Upper lobe of right lung (tissue), 1 donor: ENCODE measurements around the gene LENG1. TPM values are rescaled to one million over a fixed set of nuclear protein-coding genes. Genes with fewer than 3 reads are reported as not detected.

Source experiments
- ATAC-seq: fragments of 200-7000 bp; cut with Tn5 transposase; one replicate; pipeline ENCODE4 v1.9.1; 2020; ENCODE audit warnings: mild to moderate bottlenecking, moderate library complexity
- DNase-seq: peaks from one replicate; pipeline ENCODE4 v3.0.0-alpha.2; 2020
- H3K27ac ChIP-seq: fragments of 200-600 bp; one replicate; pipeline ENCODE4 v1.8.0; 2022
- H3K27me3 ChIP-seq: fragments of 200-600 bp; one replicate; pipeline ENCODE4 v1.8.0; 2022; ENCODE audit warnings: mild to moderate bottlenecking
- H3K36me3 ChIP-seq: fragments of 200-600 bp; one replicate; pipeline ENCODE4 v1.8.0; 2022
- H3K4me1 ChIP-seq: fragments of 200-600 bp; one replicate; pipeline ENCODE4 v1.8.0; 2022
- H3K4me3 ChIP-seq: fragments of 200-600 bp; one replicate; pipeline ENCODE4 v1.8.0; 2022; ENCODE audit warnings: mild to moderate bottlenecking
- H3K9me3 ChIP-seq: fragments of 200-600 bp; one replicate; pipeline ENCODE4 v1.8.0; 2022
- intact Hi-C: fragments of 100-400 bp; cut with DNase I; formaldehyde crosslinking; loops from one replicate; pipeline ENCODE4 v1.11.0; 2022
- total RNA-seq: library from RNA; stranded (reverse); fragmentation: NEBNext Ultra II Directional; extraction: Animal tissue kit (Norgen Biotek cat#: 25700); gene quantifications from one replicate; pipeline ENCODE4 v1.2.1, GENCODE V29; 2021
- TF ChIP-seq, protein P1 (sequence below): fragments of 200-600 bp; IDR thresholded peaks from one replicate; pipeline ENCODE4 v1.8.0; 2022; ENCODE audit warnings: antibody characterized with exemption
- donor health status: DM: no; HTN: yes; CAD: no; lungs with severe emphysema.

The LENG1 gene
- total RNA-seq, 1 donor from 2014 or later, result 9.2 TPM

DNA sequence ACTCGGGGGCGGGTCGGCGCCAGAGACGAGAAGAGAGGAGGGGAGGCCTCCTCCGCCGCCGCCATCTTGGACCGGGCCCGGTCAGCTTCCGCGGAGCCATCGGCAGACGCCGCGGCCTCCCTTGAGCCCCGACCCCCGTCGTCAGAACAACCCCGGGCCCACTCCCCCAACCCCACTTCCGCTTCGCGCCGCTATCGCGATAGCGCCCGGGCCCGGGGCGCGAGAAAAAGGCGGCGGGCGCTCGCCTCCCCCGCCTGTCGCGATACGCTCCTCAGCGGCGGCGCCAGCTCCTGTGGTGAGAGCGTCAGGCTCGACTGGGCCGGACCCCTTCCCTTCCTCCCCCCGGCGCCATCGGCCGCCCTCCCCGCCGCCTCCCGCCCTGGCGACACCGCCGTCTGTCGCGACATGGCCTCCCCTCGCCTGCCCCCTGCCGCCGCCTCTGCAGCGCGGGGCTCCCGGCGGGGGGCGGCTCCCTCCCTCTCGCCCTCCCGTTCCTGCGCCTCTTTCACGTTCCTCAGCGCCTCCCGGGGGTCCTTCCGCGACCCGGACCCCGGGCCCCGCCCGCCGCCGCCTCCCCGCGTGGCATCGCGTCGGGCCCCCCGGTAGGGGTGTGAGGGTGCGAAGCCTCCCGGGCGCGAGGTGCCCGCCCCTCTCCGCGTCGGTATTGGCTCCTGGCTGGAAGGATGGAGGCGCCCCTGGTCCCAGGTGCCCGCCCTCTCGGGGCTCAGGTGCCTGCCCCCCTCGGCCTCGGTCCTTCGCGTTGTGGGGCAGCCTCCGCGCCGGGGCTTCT, 21.6 kb downstream of the LENG1 start, which contains the start of gene CNOT3:
Gene CNOT3, plus strand, starts transcription at position 64 of the 790 bp plus-strand sequence. CDS start 5,217 bp downstream, outside the sequence.
- Histone ChIP-seq H3K9me3 (no peaks in the 10 kb centered on the region), H3K27me3 (no peaks in the 10 kb centered on the region), H3K4me3 (peak within 1 kb of the TSS; percentile 96), H3K27ac (peak within 1 kb of the TSS; percentile 98), H3K36me3 (peaks cover 13% of the 10 kb centered on the region), H3K4me1 (peaks cover 37% of the 10 kb centered on the region)
- intact Hi-C loops, result no loop called here
- TF ChIP-seq, protein P1, sequence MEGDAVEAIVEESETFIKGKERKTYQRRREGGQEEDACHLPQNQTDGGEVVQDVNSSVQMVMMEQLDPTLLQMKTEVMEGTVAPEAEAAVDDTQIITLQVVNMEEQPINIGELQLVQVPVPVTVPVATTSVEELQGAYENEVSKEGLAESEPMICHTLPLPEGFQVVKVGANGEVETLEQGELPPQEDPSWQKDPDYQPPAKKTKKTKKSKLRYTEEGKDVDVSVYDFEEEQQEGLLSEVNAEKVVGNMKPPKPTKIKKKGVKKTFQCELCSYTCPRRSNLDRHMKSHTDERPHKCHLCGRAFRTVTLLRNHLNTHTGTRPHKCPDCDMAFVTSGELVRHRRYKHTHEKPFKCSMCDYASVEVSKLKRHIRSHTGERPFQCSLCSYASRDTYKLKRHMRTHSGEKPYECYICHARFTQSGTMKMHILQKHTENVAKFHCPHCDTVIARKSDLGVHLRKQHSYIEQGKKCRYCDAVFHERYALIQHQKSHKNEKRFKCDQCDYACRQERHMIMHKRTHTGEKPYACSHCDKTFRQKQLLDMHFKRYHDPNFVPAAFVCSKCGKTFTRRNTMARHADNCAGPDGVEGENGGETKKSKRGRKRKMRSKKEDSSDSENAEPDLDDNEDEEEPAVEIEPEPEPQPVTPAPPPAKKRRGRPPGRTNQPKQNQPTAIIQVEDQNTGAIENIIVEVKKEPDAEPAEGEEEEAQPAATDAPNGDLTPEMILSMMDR, result no peak
- DNase-seq, result peak; percentile 74
- ATAC-seq, result no peak

DNA sequence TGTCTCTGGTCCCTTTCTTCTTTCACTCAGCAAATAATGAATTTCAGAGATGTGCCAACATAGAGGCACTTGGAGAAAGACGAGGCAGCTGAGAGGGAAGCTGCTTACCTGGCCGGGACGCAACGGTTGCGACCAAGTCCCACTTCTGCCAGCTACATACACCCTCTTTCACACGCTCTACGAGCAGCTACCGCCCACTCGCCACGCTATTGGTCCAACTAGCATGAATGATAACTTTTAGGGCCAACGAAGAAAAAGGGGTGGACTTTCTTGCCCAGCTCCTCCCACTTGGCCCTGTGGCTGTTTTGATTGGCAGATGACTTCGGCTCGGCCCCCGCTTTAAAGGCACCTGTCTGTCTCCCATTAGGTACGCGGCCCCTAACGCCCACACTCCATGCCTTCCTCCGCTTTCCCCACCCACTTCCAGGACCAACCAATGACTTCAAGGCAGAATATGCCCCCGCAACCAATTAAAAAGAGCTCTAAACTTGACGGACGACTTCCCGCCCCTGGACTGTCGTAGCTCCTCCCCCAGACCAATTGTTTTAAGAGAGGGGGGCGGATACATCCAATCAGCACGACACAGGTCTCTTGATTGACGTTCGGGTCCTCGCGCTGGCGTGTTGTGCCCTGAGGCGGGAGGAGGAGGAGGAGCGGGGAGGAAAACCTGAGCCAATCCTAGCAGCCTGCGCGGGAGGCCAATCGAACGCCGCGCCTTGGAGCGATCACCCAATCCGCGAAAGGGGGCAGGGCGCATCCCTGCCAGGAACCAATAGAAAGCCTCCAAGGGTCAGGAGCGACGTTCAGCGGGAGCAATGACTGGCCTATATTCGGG, 22.4 kb downstream of the LENG1 start:
- ATAC-seq, result peak; percentile 93

DNA sequence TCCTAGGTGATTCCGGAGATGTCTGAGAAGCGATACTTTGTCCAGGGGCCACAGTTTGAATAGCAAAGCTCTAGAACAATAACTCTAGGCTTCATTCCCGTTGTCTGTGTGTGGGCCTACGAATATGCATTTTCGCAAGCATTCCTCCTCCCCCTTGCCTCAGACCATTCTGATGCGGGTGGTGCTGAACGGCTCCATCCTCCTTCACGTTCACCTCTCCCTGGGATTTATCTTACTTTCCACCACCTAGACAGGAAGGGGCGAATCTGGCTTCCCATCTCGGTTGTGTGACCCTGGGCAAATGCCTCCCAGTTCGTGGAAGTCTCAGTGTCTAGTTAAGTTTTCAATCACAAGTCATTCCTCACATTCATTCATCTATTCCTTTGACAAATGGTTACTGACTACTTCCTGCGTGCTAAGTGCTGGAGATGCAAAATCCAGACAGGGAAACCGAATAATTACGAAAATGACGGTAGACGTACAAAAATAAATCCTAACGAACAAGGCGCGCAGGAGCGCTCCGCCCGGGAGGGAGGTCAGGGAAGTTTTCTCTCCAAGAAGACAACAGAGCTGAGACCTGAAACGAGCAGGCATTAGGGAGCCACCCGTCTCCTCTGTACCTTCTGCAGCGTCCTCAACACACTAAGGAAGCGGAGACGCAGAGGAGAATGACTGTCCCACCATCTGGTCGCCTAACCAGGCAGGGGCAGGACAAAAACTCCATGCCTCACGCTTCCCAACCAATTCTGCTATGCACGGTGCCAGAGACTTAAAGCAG, 23.2 kb downstream of the LENG1 start:
- peak overlapping the region; percentile 59 for H3K4me3 ChIP-seq
- peak overlapping the region; percentile 55 for H3K27ac ChIP-seq
- peaks cover 33% of the 10 kb centered on the region for H3K4me1 ChIP-seq
- peaks cover 12% of the 10 kb centered on the region for H3K36me3 ChIP-seq
- no peaks in the 10 kb centered on the region for H3K27me3 ChIP-seq
- TF ChIP-seq, protein P1, result no peak
- DNase-seq, result no peak
- no peak for ATAC-seq
- H3K9me3 ChIP-seq, result no peaks in the 10 kb centered on the region
- intact Hi-C loops, result no loop called here

More for the DNA sequence above, 22.4 kb downstream of the LENG1 start:
- peak overlapping the region; percentile 98 for H3K27ac ChIP-seq
- peaks cover 8% of the 10 kb centered on the region for H3K36me3 ChIP-seq
- TF ChIP-seq, protein P1, result no peak
- intact Hi-C loops, result no loop called here
- peak overlapping the region; percentile 96 for H3K4me3 ChIP-seq
- no peaks in the 10 kb centered on the region for H3K9me3 ChIP-seq
- H3K4me1 ChIP-seq, result peaks cover 37% of the 10 kb centered on the region
- DNase-seq, result peak; percentile 100
- no peaks in the 10 kb centered on the region for H3K27me3 ChIP-seq

DNA sequence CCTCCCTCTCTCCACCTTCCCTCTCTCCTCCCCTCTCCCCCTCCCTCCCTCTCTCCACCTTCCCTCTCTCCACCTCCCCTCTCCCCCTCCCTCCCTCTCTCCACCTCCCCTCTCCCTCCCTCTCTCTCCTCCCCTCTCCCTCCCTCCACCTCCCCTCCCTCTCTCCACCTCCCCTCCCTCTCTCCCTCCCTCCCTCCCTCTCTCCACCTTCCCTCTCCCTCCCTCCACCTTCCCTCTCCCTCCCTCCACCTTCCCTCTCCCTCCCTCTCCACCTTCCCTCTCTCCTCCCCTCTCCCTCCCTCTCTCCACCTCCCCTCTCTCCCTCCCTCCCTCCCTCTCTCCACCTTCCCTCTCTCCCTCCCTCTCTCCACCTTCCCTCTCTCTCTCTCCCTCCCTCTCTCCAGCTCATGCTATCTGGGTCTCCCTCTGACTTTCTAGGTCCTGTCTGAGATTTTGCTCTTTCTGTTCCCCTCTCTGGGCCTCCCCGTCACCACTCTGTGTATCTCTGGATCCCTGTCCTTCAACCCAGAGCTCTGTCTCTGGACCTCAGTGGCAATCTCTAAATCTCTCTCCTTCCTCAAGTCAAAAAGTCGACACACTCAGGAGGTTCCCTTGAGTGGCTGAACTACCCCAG, 25.4 kb downstream of the LENG1 start:
- Histone ChIP-seq H3K27me3 (no peaks in the 10 kb centered on the region), H3K27ac (no peak overlapping the region), H3K36me3 (peaks cover 23% of the 10 kb centered on the region), H3K4me3 (no peak overlapping the region), H3K9me3 (no peaks in the 10 kb centered on the region), H3K4me1 (peaks cover 14% of the 10 kb centered on the region)
- TF ChIP-seq, protein P1, result no peak
- intact Hi-C loops, result no loop called here
- DNase-seq (no peak), ATAC-seq (no peak)
